Endothelial cell of umbilical vein (primary cell): ENCODE data around the gene WNT6. TPM values are rescaled to one million over a fixed set of nuclear protein-coding genes. Genes with fewer than 3 reads are reported as not detected.

Experiments used
- BruUV-seq: library from RNA; stranded (reverse); fragments of 400-500 nt; replicated peaks from 2 replicates; lab custom pipeline; 2021; lab: Mats Ljungman, UMichigan
- CTCF ChIA-PET: fragments of 300-600, 350-600 bp; sonication (Branson Sonifier 250); formaldehyde crosslinking; loops from one replicate; lab custom pipeline; 2021; ENCODE audit warnings: antibody characterized with exemption, inconsistent platforms; lab: Charles Lee
- POLR2A ChIA-PET: fragments of 300-600, 350-600 bp; sonication (Branson Sonifier 250); formaldehyde crosslinking; loops from one replicate; lab custom pipeline; 2021; ENCODE audit warnings: antibody characterized with exemption, inconsistent platforms; lab: Charles Lee
- DNase-seq: peaks from one replicate; pipeline ENCODE4 v3.0.0-alpha.2; 2011; ENCODE audit warnings: low read depth, low spot score
- FAIRE-seq: peaks from 2 replicates; lab custom pipeline; 2011; peaks lifted over from hg19 to GRCh38; lab: Jason Lieb, UNC
- H2AFZ ChIP-seq: 2 replicates; pipeline ENCODE4 v1.6.0; 2012; ENCODE audit warnings: low read depth, low read length, control low read depth, inconsistent platforms
- H3K27ac ChIP-seq: 2 replicates; pipeline ENCODE4 v1.5.1; 2011; ENCODE audit warnings: low read depth, mild to moderate bottlenecking, control low read depth, low read length, moderate library complexity; ENCODE audit not compliant: insufficient read depth
- H3K27me3 ChIP-seq, 2 experiments: 2 replicates each; pipeline versions ENCODE4 v1.6.0 to v1.6.1; 2011; ENCODE audit warnings: low read length in 2 of 2, mixed read lengths in 1 of 2; ENCODE audit not compliant: control insufficient read depth in 2 of 2, insufficient read depth in 2 of 2
- H3K36me3 ChIP-seq, 2 experiments: 2 replicates in 1 of 2; 3 replicates in 1 of 2; pipeline ENCODE4 v1.5.1; 2011; ENCODE audit warnings: low read length in 2 of 2, mild to moderate bottlenecking in 1 of 2, moderate library complexity in 1 of 2; ENCODE audit not compliant: control insufficient read depth in 2 of 2, insufficient read depth in 2 of 2; ENCODE audit errors: extremely low read depth in 1 of 2
- H3K4me1 ChIP-seq: 3 replicates; pipeline ENCODE4 v1.5.1; 2011; ENCODE audit warnings: mild to moderate bottlenecking, low read length; ENCODE audit not compliant: control insufficient read depth, insufficient read depth; ENCODE audit errors: extremely low read depth
- H3K4me2 ChIP-seq: 2 replicates; pipeline ENCODE4 v1.6.1; 2011; ENCODE audit warnings: low read length, control low read depth, mixed read lengths; ENCODE audit not compliant: insufficient read depth
- H3K4me3 ChIP-seq, 3 experiments: fragments of 200-600 bp in 1 of 3; sonication (generic), shearing (Covaris generic) in 1 of 3; replicated peaks in 1 of 3; 2 replicates each; pipeline ENCODE4 v1.5.1; 2011 to 2016; ENCODE audit warnings: control low read depth in 3 of 3, low read length in 3 of 3, mild to moderate bottlenecking in 2 of 3, inconsistent platforms in 1 of 3, low read depth in 1 of 3, moderate library complexity in 1 of 3; ENCODE audit not compliant: insufficient read depth in 1 of 3
- H3K79me2 ChIP-seq: 2 replicates; pipeline ENCODE4 v1.6.0; 2012; ENCODE audit warnings: low read length, inconsistent platforms; ENCODE audit not compliant: control insufficient read depth, insufficient read depth
- H3K9ac ChIP-seq: replicated peaks from 2 replicates; pipeline ENCODE3; 2011; ENCODE audit warnings: low read length, control low read depth; ENCODE audit not compliant: insufficient read depth; ENCODE audit errors: extremely low read depth
- H3K9me1 ChIP-seq: replicated peaks from 3 replicates; pipeline ENCODE4 v1.6.0; 2011; ENCODE audit warnings: mild to moderate bottlenecking, low read length; ENCODE audit not compliant: control insufficient read depth, insufficient read depth; ENCODE audit errors: extremely low read depth
- H3K9me3 ChIP-seq: replicated peaks from 2 replicates; pipeline ENCODE4 v1.5.1; 2012; ENCODE audit warnings: low read length, inconsistent platforms; ENCODE audit not compliant: control insufficient read depth, insufficient read depth
- H4K20me1 ChIP-seq: replicated peaks from 2 replicates; pipeline ENCODE3; 2011; ENCODE audit warnings: mild to moderate bottlenecking, low read length; ENCODE audit not compliant: control insufficient read depth, insufficient read depth; ENCODE audit errors: extremely low read depth
- EZH2 ChIP-seq: IDR thresholded peaks from 2 replicates; pipeline ENCODE4 v1.6.1; 2012; ENCODE audit warnings: borderline replicate concordance, low read depth, mild to moderate bottlenecking, moderate library complexity, low read length, inconsistent platforms; ENCODE audit not compliant: severe bottlenecking
- FOS ChIP-seq: IDR thresholded peaks from 2 replicates; pipeline ENCODE4 v1.6.1; 2011; ENCODE audit warnings: mild to moderate bottlenecking, low read length, moderate library complexity, borderline replicate concordance; ENCODE audit not compliant: insufficient read depth
- GATA2 ChIP-seq: IDR thresholded peaks from 2 replicates; pipeline ENCODE4 v1.7.0; 2011; ENCODE audit warnings: low read depth, mild to moderate bottlenecking, moderate library complexity, mixed read lengths, low read length; ENCODE audit not compliant: insufficient read length, insufficient read depth
- JUN ChIP-seq: IDR thresholded peaks from 2 replicates; pipeline ENCODE4 v1.6.1; 2011; ENCODE audit warnings: borderline replicate concordance, low read depth; ENCODE audit not compliant: insufficient read length, insufficient read depth
- MYC ChIP-seq: IDR thresholded peaks from one replicate; pipeline ENCODE4 v1.6.1; 2011; ENCODE audit warnings: mild to moderate bottlenecking, low read depth, low read length
- POLR2A ChIP-seq: IDR thresholded peaks from 2 replicates; pipeline ENCODE4 v1.6.1; 2012; ENCODE audit warnings: low read depth, mild to moderate bottlenecking, control low read depth, low read length
- POLR2AphosphoS5 ChIP-seq: IDR thresholded peaks from 2 replicates; pipeline ENCODE4 v1.6.1; 2012; ENCODE audit warnings: low read depth, mild to moderate bottlenecking, control low read depth, low read length, moderate library complexity; ENCODE audit not compliant: insufficient read depth
- dilution Hi-C: fragments of 300-500 bp; cut with MboI; formaldehyde crosslinking; loops from one replicate; pipeline ENCODE4 v1.15.0; 2019; ENCODE audit warnings: low sequenced_read_pairs; ENCODE audit not compliant: extremely low pct_ligation_motif_present
- intact Hi-C: fragments of 100-400 bp; cut with micrococcal nuclease; formaldehyde crosslinking; loops from one replicate; pipeline ENCODE4 v1.10.0; 2022
- polyA plus RNA-seq, 4 experiments: library from polyadenylated mRNA; depleted of rRNA in 3 of 4; stranded (reverse) in 3 of 4; unstranded in 1 of 4; fragments of >200 nt; gene quantifications; 2 replicates each; pipeline versions ENCODE4 v1.2.1 to v1.2.3, GENCODE V29; 2011 to 2012; ENCODE audit warnings: missing spikeins in 1 of 4
- total RNA-seq: library from RNA; stranded (reverse); gene quantifications from 2 replicates; pipeline ENCODE4 v1.2.3, GENCODE V29; 2021
- TF ChIP-seq, protein P1 (sequence below), 2 donors: IDR thresholded peaks; 1 replicate in 1 of 2; 2 replicates in 1 of 2; pipeline ENCODE4 v1.5.1; 2011; ENCODE audit warnings: low read length in 2 of 2, mild to moderate bottlenecking in 2 of 2, moderate library complexity in 2 of 2, control low read depth in 1 of 2, inconsistent platforms in 1 of 2, low read depth in 1 of 2; ENCODE audit not compliant: insufficient read depth in 1 of 2; ENCODE audit errors: extremely low read depth in 1 of 2
- TF ChIP-seq, protein P2 (sequence below): IDR thresholded peaks from 2 replicates; pipeline ENCODE4 v1.6.1; 2011; ENCODE audit not compliant: insufficient read depth, insufficient read length

WNT6 gene
- total and polyA plus RNA-seq, 2 donors (not counting 3 experiments of a cell fraction or from before 2014, with no cell fraction given) = not detected

DNA sequence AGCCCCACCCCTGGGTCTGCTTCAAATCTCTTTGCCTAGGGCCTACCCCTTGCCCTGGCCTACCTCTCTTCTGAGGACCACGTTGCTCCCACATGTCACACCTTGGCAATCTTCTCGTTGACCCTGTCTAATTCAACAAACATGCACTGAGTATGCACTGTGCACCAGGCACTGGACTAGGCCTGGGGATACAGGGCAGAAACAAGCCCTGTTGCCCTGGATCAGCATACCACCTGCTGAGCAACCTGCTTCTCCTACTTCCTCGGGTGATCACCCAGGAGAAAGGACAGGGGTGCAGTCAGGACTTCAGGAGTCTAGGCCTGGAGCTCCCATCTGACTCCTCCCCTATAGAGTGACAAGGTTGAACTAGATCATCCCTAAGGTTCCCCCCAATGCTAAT, 30.8 kb downstream of the WNT6 start:
- no peak overlapping the region for H3K4me2 ChIP-seq
- H3K79me2 ChIP-seq = no peaks in the 10 kb centered on the region
- no peak overlapping the region for H3K9ac ChIP-seq
- peaks cover 54 to 75% of the 10 kb centered on the region in 2 experiments for H3K27me3 ChIP-seq
- H3K36me3 ChIP-seq = no peaks in the 10 kb centered on the region
- BruUV-seq = no TSS peak
- H3K4me1 ChIP-seq = no peaks in the 10 kb centered on the region
- no peaks in the 10 kb centered on the region for H3K9me1 ChIP-seq
- H3K9me3 ChIP-seq = no peaks in the 10 kb centered on the region
- FAIRE-seq (no peak), DNase-seq (no peak)
- POLR2A ChIA-PET = no interaction called here
- intact Hi-C loops = no loop called here
- CTCF ChIA-PET = interaction anchor here (1.2 to 10.0 kb wide), 2 partner anchors 14 to 139 kb away, joined by 3 to 362 read pairs; partner anchors contain the start of gene WNT10A
- no peak overlapping the region for H3K4me3 ChIP-seq
- H4K20me1 ChIP-seq = no peaks in the 10 kb centered on the region
- no peak overlapping the region for H2AFZ ChIP-seq
- dilution Hi-C loops = no loop called here
- TF ChIP-seq, protein P1, sequence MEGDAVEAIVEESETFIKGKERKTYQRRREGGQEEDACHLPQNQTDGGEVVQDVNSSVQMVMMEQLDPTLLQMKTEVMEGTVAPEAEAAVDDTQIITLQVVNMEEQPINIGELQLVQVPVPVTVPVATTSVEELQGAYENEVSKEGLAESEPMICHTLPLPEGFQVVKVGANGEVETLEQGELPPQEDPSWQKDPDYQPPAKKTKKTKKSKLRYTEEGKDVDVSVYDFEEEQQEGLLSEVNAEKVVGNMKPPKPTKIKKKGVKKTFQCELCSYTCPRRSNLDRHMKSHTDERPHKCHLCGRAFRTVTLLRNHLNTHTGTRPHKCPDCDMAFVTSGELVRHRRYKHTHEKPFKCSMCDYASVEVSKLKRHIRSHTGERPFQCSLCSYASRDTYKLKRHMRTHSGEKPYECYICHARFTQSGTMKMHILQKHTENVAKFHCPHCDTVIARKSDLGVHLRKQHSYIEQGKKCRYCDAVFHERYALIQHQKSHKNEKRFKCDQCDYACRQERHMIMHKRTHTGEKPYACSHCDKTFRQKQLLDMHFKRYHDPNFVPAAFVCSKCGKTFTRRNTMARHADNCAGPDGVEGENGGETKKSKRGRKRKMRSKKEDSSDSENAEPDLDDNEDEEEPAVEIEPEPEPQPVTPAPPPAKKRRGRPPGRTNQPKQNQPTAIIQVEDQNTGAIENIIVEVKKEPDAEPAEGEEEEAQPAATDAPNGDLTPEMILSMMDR (IDR thresholded peaks at IDR 0.05; ENCODE audit: extremely low read depth in 1 of 2, insufficient read depth in 1 of 2, low read depth in 1 of 2, low read length in 2 of 2) = no peak
- TF ChIP-seq JUN = no peak
- no peak for TF ChIP-seq EZH2
- TF ChIP-seq GATA2 = no peak
- no peak for TF ChIP-seq POLR2AphosphoS5
- TF ChIP-seq FOS = no peak
- TF ChIP-seq, protein P2, sequence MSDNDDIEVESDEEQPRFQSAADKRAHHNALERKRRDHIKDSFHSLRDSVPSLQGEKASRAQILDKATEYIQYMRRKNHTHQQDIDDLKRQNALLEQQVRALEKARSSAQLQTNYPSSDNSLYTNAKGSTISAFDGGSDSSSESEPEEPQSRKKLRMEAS = no peak
- TF ChIP-seq POLR2A = no peak
- no peak for TF ChIP-seq MYC
- no peak overlapping the region for H3K27ac ChIP-seq
